C4-2B (cell line): ENCODE measurements around the gene NTRK2.

Experiments used
- ZFX ChIP-seq: fragments of 450-650 bp; IDR thresholded peaks from 2 replicates; pipeline ENCODE4 v1.6.1; 2017
- TF ChIP-seq, protein P1 (sequence below): fragments of 450-650 bp; conservative IDR thresholded peaks from 2 replicates; pipeline ENCODE4 v1.5.1; 2017; ENCODE audit warnings: mild to moderate bottlenecking

GRCh38 chr9:85046475-85046874 lies 376.9 kb downstream of the NTRK2 start:
- TF ChIP-seq, protein P1, sequence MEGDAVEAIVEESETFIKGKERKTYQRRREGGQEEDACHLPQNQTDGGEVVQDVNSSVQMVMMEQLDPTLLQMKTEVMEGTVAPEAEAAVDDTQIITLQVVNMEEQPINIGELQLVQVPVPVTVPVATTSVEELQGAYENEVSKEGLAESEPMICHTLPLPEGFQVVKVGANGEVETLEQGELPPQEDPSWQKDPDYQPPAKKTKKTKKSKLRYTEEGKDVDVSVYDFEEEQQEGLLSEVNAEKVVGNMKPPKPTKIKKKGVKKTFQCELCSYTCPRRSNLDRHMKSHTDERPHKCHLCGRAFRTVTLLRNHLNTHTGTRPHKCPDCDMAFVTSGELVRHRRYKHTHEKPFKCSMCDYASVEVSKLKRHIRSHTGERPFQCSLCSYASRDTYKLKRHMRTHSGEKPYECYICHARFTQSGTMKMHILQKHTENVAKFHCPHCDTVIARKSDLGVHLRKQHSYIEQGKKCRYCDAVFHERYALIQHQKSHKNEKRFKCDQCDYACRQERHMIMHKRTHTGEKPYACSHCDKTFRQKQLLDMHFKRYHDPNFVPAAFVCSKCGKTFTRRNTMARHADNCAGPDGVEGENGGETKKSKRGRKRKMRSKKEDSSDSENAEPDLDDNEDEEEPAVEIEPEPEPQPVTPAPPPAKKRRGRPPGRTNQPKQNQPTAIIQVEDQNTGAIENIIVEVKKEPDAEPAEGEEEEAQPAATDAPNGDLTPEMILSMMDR = no peak
- TF ChIP-seq ZFX = no peak
